Prostate gland (tissue), 2 donors: ENCODE measurements around the gene TMEM59.

Experiments used
- POLR2AphosphoS5 ChIP-seq: sonication (generic); formaldehyde crosslinking; IDR thresholded peaks from one replicate; pipeline ENCODE4 v1.6.1; 2017; ENCODE audit warnings: antibody characterized with exemption
- TF ChIP-seq, protein P1 (sequence below), 4 experiments: fragments of 200-600 bp in 2 of 4; fragments of 450-650 bp in 2 of 4; sonication (generic) in 2 of 4; IDR thresholded peaks; 1 replicate in 3 of 4; 2 replicates in 1 of 4; pipeline ENCODE4 v1.5.1; 2016 to 2019; ENCODE audit warnings: antibody characterized with exemption in 4 of 4, mild to moderate bottlenecking in 2 of 4, moderate library complexity in 2 of 4

DNA sequence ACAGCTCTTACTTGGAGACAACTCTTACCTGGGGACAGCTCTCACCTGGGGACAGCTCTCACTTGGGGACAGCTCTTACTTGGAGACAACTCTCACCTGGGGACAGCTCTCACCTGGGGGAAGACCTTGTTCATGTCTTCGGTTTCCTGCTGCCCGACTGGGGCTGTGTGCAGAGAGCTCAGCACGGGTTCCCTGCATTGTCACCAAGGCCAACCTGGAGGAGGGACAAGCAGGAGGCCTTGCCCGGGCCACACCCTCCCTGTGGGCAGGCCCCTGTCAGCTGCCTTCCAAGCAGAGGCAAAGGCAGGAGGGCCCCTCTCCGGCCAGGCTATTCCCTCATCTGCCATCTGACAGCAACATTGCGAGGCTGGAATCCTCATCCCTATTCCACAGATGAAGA, 35.0 kb downstream of the TMEM59 start, which contains the start of gene LDLRAD1:
- TF ChIP-seq, protein P1, sequence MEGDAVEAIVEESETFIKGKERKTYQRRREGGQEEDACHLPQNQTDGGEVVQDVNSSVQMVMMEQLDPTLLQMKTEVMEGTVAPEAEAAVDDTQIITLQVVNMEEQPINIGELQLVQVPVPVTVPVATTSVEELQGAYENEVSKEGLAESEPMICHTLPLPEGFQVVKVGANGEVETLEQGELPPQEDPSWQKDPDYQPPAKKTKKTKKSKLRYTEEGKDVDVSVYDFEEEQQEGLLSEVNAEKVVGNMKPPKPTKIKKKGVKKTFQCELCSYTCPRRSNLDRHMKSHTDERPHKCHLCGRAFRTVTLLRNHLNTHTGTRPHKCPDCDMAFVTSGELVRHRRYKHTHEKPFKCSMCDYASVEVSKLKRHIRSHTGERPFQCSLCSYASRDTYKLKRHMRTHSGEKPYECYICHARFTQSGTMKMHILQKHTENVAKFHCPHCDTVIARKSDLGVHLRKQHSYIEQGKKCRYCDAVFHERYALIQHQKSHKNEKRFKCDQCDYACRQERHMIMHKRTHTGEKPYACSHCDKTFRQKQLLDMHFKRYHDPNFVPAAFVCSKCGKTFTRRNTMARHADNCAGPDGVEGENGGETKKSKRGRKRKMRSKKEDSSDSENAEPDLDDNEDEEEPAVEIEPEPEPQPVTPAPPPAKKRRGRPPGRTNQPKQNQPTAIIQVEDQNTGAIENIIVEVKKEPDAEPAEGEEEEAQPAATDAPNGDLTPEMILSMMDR (IDR thresholded peaks at IDR 0.05), result no peak
- TF ChIP-seq POLR2AphosphoS5, result no peak
